Naive thymus-derived CD8-positive, alpha-beta T cell (primary cell): ENCODE data around the gene RTN4. TPM values are rescaled to one million over a fixed set of nuclear protein-coding genes. Genes with fewer than 3 reads are reported as not detected.

Experiments
- ATAC-seq, 2 donors: fragments of 150-1000 bp; cut with Tn5 transposase in 1 of 2; sonication (Bioruptor Pico), chemical (Tn5 transposase) in 1 of 2; 1 replicate in 1 of 2; 2 replicates in 1 of 2; pipeline ENCODE4 v1.10.0; 2021; ENCODE audit warnings: mild to moderate bottlenecking in 2 of 2, moderate library complexity in 2 of 2
- POLR2A ChIA-PET: fragments of 350-600 bp; sonication (Branson Sonifier 250); formaldehyde crosslinking; loops from one replicate; lab custom pipeline; 2021; ENCODE audit warnings: antibody characterized with exemption; lab: Charles Lee
- DNase-seq, 10 donors: peaks; one replicate each; pipeline versions ENCODE4 v3.0.0 to v3.0.0-alpha.2; 2020 to 2022
- H3K27ac Mint-ChIP-seq, 10 donors: one replicate each; pipeline ENCODE4 v1.8.0; 2020 to 2022; ENCODE audit warnings: mild to moderate bottlenecking in 10 of 10, mixed read lengths in 10 of 10, moderate library complexity in 4 of 10, inconsistent platforms in 1 of 10
- H3K27me3 Mint-ChIP-seq, 5 donors: one replicate each; pipeline ENCODE4 v1.8.0; 2021 to 2022; ENCODE audit warnings: mixed read lengths in 5 of 5
- H3K36me3 Mint-ChIP-seq, 3 donors: one replicate each; pipeline ENCODE4 v1.8.0; 2020 to 2022; ENCODE audit warnings: mixed read lengths in 3 of 3, mild to moderate bottlenecking in 2 of 3, inconsistent platforms in 1 of 3
- H3K4me1 Mint-ChIP-seq, 4 donors: one replicate each; pipeline ENCODE4 v1.8.0; 2021 to 2022; ENCODE audit warnings: mixed read lengths in 4 of 4
- H3K4me3 Mint-ChIP-seq, 10 donors: one replicate each; pipeline ENCODE4 v1.8.0; 2020 to 2022; ENCODE audit warnings: mild to moderate bottlenecking in 10 of 10, mixed read lengths in 10 of 10, moderate library complexity in 6 of 10, inconsistent platforms in 1 of 10
- H3K9me3 Mint-ChIP-seq, 9 donors: one replicate each; pipeline ENCODE4 v1.8.0; 2020 to 2022; ENCODE audit warnings: mixed read lengths in 9 of 9, mild to moderate bottlenecking in 3 of 9, inconsistent platforms in 1 of 9, moderate library complexity in 1 of 9
- polyA plus RNA-seq, 3 donors: library from polyadenylated mRNA; unstranded; fragments of 300-500 nt; fragmentation: Illumina TruSeq; gene quantifications; one replicate each; pipeline ENCODE4 v1.2.3, GENCODE V29; 2021
- total RNA-seq, 8 experiments: library from RNA in 2 of 8; stranded (reverse) in 2 of 8; gene quantifications; one replicate each; pipeline ENCODE4 v1.2.3 and lab custom pipeline; 2021 to 2026

RTN4 gene
- total and polyA plus RNA-seq, 5 experiments from 2014 or later: 68.0 to 77.1 (median 69.3) TPM

- no peak for ATAC-seq
- H3K36me3 Mint-ChIP-seq: peaks cover 22 to 48% (median 35%) of the 10 kb centered on the region in 3 donors
- H3K27me3 Mint-ChIP-seq: no peaks in the 10 kb centered on the region
- DNase-seq: no peak
- POLR2A ChIA-PET: no interaction called here
- no peak overlapping the region for H3K4me3 Mint-ChIP-seq
- H3K9me3 Mint-ChIP-seq: peaks cover 0 to 9% (median 0%) of the 10 kb centered on the region in 9 donors
- H3K4me1 Mint-ChIP-seq: peaks cover 18 to 28% (median 23%) of the 10 kb centered on the region in 4 donors
- H3K27ac Mint-ChIP-seq: peak overlapping the region in 3 of 10 donors; percentile 33 to 83 (median 63)
These were observed 80.8 kb downstream of the RTN4 start for GRCh38 chr2:54969295-54969939.

GRCh38 chr2:54968561-54969218 is 81.6 kb downstream of the RTN4 start:
- H3K36me3 Mint-ChIP-seq: peaks cover 22 to 47% (median 35%) of the 10 kb centered on the region in 3 donors
- H3K27ac Mint-ChIP-seq: peak overlapping the region in 7 of 10 donors; percentile 17 to 83 (median 68)
- H3K4me3 Mint-ChIP-seq: no peak overlapping the region
- POLR2A ChIA-PET: no interaction called here
- DNase-seq (no peak), ATAC-seq (no peak)
- H3K27me3 Mint-ChIP-seq: no peaks in the 10 kb centered on the region
- H3K9me3 Mint-ChIP-seq: peaks cover 0 to 9% (median 0%) of the 10 kb centered on the region in 9 donors
- H3K4me1 Mint-ChIP-seq: peaks cover 21 to 27% (median 24%) of the 10 kb centered on the region in 4 donors

DNA sequence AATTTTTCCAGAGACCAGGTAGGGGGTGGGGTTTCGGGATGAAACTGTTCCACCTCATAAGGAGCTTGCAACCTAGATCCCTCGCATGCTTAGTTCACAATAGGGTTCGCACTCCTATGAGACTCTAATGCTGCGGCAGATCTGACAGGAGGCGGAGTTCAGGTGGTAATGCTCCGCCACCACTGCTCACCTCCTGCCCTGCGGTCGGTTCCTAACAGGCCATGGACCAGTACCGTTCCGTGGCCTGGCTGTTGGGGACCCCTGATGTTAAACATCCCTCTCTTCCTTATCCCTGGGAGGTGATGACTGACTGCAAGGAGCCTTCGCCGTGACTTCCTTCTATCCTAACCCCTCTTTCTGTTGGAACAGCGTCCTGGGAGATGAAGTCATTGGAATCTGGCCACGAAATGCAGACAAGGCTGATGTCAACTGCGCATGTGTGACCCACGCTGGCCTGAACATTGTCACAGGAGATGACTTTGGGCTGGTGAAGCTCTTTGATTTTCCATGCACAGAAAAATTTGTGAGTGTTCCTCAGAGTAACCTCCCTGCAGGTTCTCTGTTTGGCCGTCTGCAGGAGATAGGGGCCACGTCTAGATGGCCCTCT is 82.4 kb downstream of the RTN4 start:
- H3K9me3 Mint-ChIP-seq: peaks cover 0 to 9% (median 0%) of the 10 kb centered on the region in 9 donors
- H3K4me1 Mint-ChIP-seq: peaks cover 21 to 27% (median 22%) of the 10 kb centered on the region in 4 donors
- POLR2A ChIA-PET: no interaction called here
- peak overlapping the region in 3 of 10 donors; percentile 17 to 62 (median 58) for H3K27ac Mint-ChIP-seq
- H3K4me3 Mint-ChIP-seq: no peak overlapping the region
- no peak for ATAC-seq
- no peak for DNase-seq
- H3K36me3 Mint-ChIP-seq: peaks cover 22 to 39% (median 31%) of the 10 kb centered on the region in 3 donors
- H3K27me3 Mint-ChIP-seq: no peaks in the 10 kb centered on the region

GRCh38 chr2:54967269-54967668 is 83.0 kb downstream of the RTN4 start:
- Mint-ChIP-seq H3K36me3 (peaks cover 22 to 33% (median 31%) of the 10 kb centered on the region in 3 donors), H3K27ac (peak overlapping the region in 3 of 10 donors; percentile 25 to 66 (median 27)), H3K27me3 (no peaks in the 10 kb centered on the region), H3K9me3 (peaks cover 0 to 9% (median 0%) of the 10 kb centered on the region in 9 donors), H3K4me1 (peaks cover 21 to 27% (median 22%) of the 10 kb centered on the region in 4 donors), H3K4me3 (no peak overlapping the region)
- DNase-seq (no peak), ATAC-seq (no peak)
- POLR2A ChIA-PET: no interaction called here

GRCh38 chr2:54966837-54967236 is 83.4 kb downstream of the RTN4 start:
- Mint-ChIP-seq H3K4me3 (peak overlapping the region in 1 of 10 donors; percentile 52), H3K27me3 (no peaks in the 10 kb centered on the region), H3K4me1 (peaks cover 21 to 27% (median 22%) of the 10 kb centered on the region in 4 donors), H3K9me3 (peaks cover 0 to 9% (median 0%) of the 10 kb centered on the region in 9 donors), H3K36me3 (peaks cover 22 to 31% (median 31%) of the 10 kb centered on the region in 3 donors), H3K27ac (peak overlapping the region in 3 of 10 donors; percentile 7 to 77 (median 26))
- DNase-seq: no peak
- ATAC-seq: no peak
- POLR2A ChIA-PET: no interaction called here

GRCh38 chr2:54966165-54966832 is 84.0 kb downstream of the RTN4 start:
- ATAC-seq (no peak), DNase-seq (no peak)
- Mint-ChIP-seq H3K27me3 (no peaks in the 10 kb centered on the region), H3K27ac (peak overlapping the region in 8 of 10 donors; percentile 12 to 83 (median 36)), H3K9me3 (peaks cover 0 to 9% (median 0%) of the 10 kb centered on the region in 9 donors), H3K4me3 (peak overlapping the region in 5 of 10 donors; percentile 11 to 52 (median 29)), H3K36me3 (peaks cover 22 to 31% (median 28%) of the 10 kb centered on the region in 3 donors), H3K4me1 (peaks cover 21 to 27% (median 22%) of the 10 kb centered on the region in 4 donors)
- POLR2A ChIA-PET: no interaction called here

DNA sequence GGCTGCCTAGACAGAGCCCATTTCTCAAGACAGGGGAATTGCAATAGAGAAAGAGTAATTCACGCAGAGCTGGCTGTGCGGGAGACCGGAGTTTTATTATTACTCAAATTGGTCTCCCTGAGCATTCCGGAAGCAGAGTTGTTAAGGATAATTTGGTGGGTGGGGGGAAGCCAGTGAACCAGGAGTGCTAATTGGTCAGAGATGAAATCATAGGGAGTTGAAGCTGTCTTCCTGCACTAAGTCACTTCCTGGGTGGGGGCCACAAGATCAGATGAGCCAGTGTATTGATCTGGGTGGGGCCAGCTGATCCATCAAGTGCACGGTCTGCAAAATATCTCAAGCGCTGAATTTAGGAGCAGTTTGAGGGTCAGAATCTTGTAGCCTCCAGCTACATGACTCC is 84.8 kb downstream of the RTN4 start:
- Mint-ChIP-seq H3K4me1 (peaks cover 21 to 27% (median 22%) of the 10 kb centered on the region in 4 donors), H3K27me3 (no peaks in the 10 kb centered on the region)
- POLR2A ChIA-PET: interaction anchor here (0.6 to 1.0 kb wide), 2 partner anchors 26 to 304 kb away, joined by 3 read pairs; no protein-coding TSS in a partner anchor

GRCh38 chr2:54964816-54965215 is 85.4 kb downstream of the RTN4 start:
- H3K27ac Mint-ChIP-seq: peak overlapping the region in 7 of 10 donors; percentile 12 to 87 (median 75)
- H3K9me3 Mint-ChIP-seq: peaks cover 0 to 9% (median 0%) of the 10 kb centered on the region in 9 donors
- H3K27me3 Mint-ChIP-seq: no peaks in the 10 kb centered on the region
- H3K4me1 Mint-ChIP-seq: peaks cover 21 to 27% (median 22%) of the 10 kb centered on the region in 4 donors
- H3K36me3 Mint-ChIP-seq: peaks cover 14 to 26% (median 17%) of the 10 kb centered on the region in 3 donors
- peak overlapping the region in 4 of 10 donors; percentile 8 to 67 (median 65) for H3K4me3 Mint-ChIP-seq
- POLR2A ChIA-PET: interaction anchor here (0.6 to 1.6 kb wide), 3 partner anchors 8 to 305 kb away, joined by 3 to 4 read pairs (median 3); no protein-coding TSS in a partner anchor
- no peak for ATAC-seq
- DNase-seq: no peak

More for the DNA sequence above, 84.8 kb downstream of the RTN4 start:
- Mint-ChIP-seq H3K9me3 (peaks cover 0 to 9% (median 0%) of the 10 kb centered on the region in 9 donors), H3K4me3 (peak overlapping the region in 5 of 10 donors; percentile 2 to 67 (median 63)), H3K27ac (peak overlapping the region in 6 of 10 donors; percentile 12 to 87 (median 78)), H3K36me3 (peaks cover 19 to 27% (median 22%) of the 10 kb centered on the region in 3 donors)
- DNase-seq (no peak), ATAC-seq (no peak)

DNA sequence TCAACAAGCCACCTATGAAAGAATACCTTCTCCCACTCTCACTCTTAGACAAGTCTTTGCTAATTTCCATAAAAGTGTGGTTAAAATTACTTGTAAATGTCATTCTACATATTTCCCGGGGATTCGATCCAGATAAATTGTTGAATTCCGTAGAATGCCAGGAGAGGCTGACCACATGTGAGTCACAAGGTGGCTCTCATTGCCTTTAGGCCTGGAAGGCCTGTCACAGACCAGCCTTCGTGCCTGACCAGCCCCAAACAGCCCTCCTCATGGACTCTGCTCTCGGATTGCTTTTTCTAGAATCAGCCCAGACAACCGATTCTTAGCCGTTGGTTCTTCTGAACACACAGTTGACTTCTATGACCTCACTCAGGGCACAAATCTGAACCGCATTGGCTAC is 86.0 kb downstream of the RTN4 start:
- no peak for ATAC-seq
- H3K9me3 Mint-ChIP-seq: peaks cover 0 to 9% (median 0%) of the 10 kb centered on the region in 9 donors
- H3K4me1 Mint-ChIP-seq: peaks cover 21 to 27% (median 22%) of the 10 kb centered on the region in 4 donors
- H3K36me3 Mint-ChIP-seq: peaks cover 11 to 26% (median 12%) of the 10 kb centered on the region in 3 donors
- POLR2A ChIA-PET: interaction anchor here (0.6 to 1.6 kb wide), 2 partner anchors 9 to 31 kb away, joined by 3 to 4 read pairs; no protein-coding TSS in a partner anchor
- peak overlapping the region in 6 of 10 donors; percentile 1 to 83 (median 33) for H3K27ac Mint-ChIP-seq
- no peak for DNase-seq
- H3K27me3 Mint-ChIP-seq: no peaks in the 10 kb centered on the region
- H3K4me3 Mint-ChIP-seq: peak overlapping the region in 2 of 10 donors; percentile 63 to 67

DNA sequence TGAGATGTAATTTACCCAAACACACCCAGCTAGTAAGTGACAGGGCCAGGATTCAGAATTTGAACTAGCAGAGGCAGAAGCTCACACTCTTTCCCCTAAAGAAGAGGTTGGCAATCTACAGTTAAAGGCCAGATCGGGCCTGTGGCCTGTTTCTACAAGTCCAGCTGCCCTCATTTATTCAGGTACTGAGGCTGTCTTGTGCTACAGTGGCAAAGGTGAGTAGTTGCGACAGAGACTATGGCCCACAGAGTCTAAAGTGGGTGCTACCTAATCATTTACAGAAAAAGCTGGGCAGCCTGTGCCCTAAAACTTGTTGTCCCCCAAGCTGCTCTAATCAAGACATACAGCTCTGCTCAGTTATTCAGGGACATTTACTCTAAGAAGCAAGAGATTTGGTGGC is 86.8 kb downstream of the RTN4 start:
- H3K27ac Mint-ChIP-seq: peak overlapping the region in 3 of 10 donors; percentile 19 to 77 (median 35)

DNA sequence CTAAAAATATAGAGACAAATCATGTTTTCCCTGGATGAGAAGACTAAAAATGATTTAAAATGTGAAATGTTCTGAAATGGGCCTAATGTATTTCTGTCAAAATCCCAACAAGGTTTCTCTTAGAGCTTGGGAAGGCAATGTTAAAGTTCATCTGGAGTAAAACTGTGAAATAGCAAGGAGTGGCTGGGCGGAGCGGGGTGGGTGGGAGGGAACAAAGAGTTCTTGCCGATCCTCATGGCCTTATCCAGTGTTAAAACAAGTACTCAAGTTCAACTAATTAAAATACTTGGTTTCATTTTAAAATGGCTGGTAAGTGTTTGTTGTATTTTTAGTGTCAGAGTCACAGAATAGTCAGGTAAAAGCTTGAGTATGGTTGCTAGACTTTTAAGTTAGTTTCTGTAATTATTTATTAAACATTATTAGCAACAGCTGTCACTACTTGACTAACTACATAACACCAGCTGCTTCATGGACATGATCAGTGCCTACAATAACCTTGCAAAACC is 87.3 kb downstream of the RTN4 start:
- POLR2A ChIA-PET: no interaction called here
- Mint-ChIP-seq H3K27ac (peak overlapping the region in 2 of 10 donors; percentile 35 to 77), H3K4me3 (no peak overlapping the region), H3K9me3 (peaks cover 0 to 9% (median 0%) of the 10 kb centered on the region in 9 donors), H3K27me3 (no peaks in the 10 kb centered on the region), H3K4me1 (peaks cover 21 to 27% (median 22%) of the 10 kb centered on the region in 4 donors), H3K36me3 (peaks cover under 1 to 17% (median 9%) of the 10 kb centered on the region in 3 donors)
- DNase-seq (no peak), ATAC-seq (no peak)

More for the DNA sequence above, 86.8 kb downstream of the RTN4 start:
- H3K27me3 Mint-ChIP-seq: no peaks in the 10 kb centered on the region
- H3K4me3 Mint-ChIP-seq: no peak overlapping the region
- H3K4me1 Mint-ChIP-seq: peaks cover 21 to 27% (median 22%) of the 10 kb centered on the region in 4 donors
- POLR2A ChIA-PET: interaction anchor here (1.6 kb wide), 1 partner anchor 10 kb away, joined by 4 read pairs; no protein-coding TSS in a partner anchor
- ATAC-seq (no peak), DNase-seq (no peak)
- H3K9me3 Mint-ChIP-seq: peaks cover 0 to 9% (median 0%) of the 10 kb centered on the region in 9 donors
- H3K36me3 Mint-ChIP-seq: peaks cover 6 to 21% (median 12%) of the 10 kb centered on the region in 3 donors
